Heart right ventricle (tissue), 16 donors: Measurements from ENCODE around the gene SETD3. TPM values are rescaled to one million over a fixed set of nuclear protein-coding genes. Genes with fewer than 3 reads are reported as not detected.

Experiments
- ATAC-seq, 8 donors: fragments of 200-7000 bp; cut with Tn5 transposase; one replicate each; pipeline ENCODE4 v1.9.1; 2020; ENCODE audit warnings: mild to moderate bottlenecking in 8 of 8, moderate library complexity in 8 of 8, moderate number of reproducible peaks in 1 of 8
- DNase-seq, 2 donors: peaks; one replicate each; pipeline ENCODE4 v3.0.0-alpha.2; 2020
- H3K27ac ChIP-seq, 10 donors: fragments of 200-600 bp; sonication (generic) in 2 of 10; one replicate each; pipeline versions ENCODE4 v1.5.0 to v1.8.0; 2020 to 2022; ENCODE audit warnings: mild to moderate bottlenecking in 3 of 10
- H3K27me3 ChIP-seq, 7 donors: fragments of 200-600 bp; one replicate each; pipeline ENCODE4 v1.8.0; 2021 to 2022; ENCODE audit warnings: mild to moderate bottlenecking in 2 of 7
- H3K36me3 ChIP-seq, 9 donors: fragments of 200-600 bp; sonication (generic) in 1 of 9; one replicate each; pipeline versions ENCODE4 v1.5.0 to v1.8.0; 2020 to 2022; ENCODE audit warnings: mild to moderate bottlenecking in 2 of 9
- H3K4me1 ChIP-seq, 9 donors: fragments of 200-600 bp; sonication (generic) in 1 of 9; one replicate each; pipeline versions ENCODE4 v1.5.0 to v1.8.0; 2020 to 2022; ENCODE audit warnings: mild to moderate bottlenecking in 4 of 9
- H3K4me3 ChIP-seq, 10 donors: fragments of 200-600 bp; sonication (generic) in 2 of 10; one replicate each; pipeline versions ENCODE4 v1.5.0 to v1.8.0; 2020 to 2022; ENCODE audit warnings: mild to moderate bottlenecking in 7 of 10, moderate library complexity in 2 of 10
- H3K9me3 ChIP-seq, 11 donors: fragments of 200-600 bp in 10 of 11; sonication (generic) in 2 of 11; one replicate each; pipeline versions ENCODE4 v1.5.0 to v1.8.0; 2013 to 2022; ENCODE audit warnings: mild to moderate bottlenecking in 2 of 11, control low read depth in 1 of 11, moderate library complexity in 1 of 11
- CTCF ChIP-seq, 9 donors: fragments of 200-600 bp; sonication (generic) in 2 of 9; IDR thresholded peaks; one replicate each; pipeline versions ENCODE4 v1.5.0 to v1.8.0; 2021 to 2022; ENCODE audit warnings: antibody characterized with exemption in 9 of 9, mild to moderate bottlenecking in 5 of 9, moderate library complexity in 1 of 9
- WGBS, 2 donors: extraction: QIAGEN DNeasy Blood & Tissue Kit; methylation state at CpG; one replicate each; pipeline ENCODE4 v1.1.7; 2013; ENCODE audit warnings: inconsistent platforms in 1 of 2; 5-methylcytosine and 5-hydroxymethylcytosine counted together
- intact Hi-C, 10 donors: fragments of 100-400 bp; cut with DNase I; formaldehyde crosslinking; loops; one replicate each; pipeline versions ENCODE4 v1.11.1 to v1.14.2; 2022
- polyA plus RNA-seq, 2 donors: library from polyadenylated mRNA; stranded (reverse); fragments of 200-250 nt; gene quantifications; one replicate each; pipeline ENCODE4 v1.2.3, GENCODE V29; 2013
- total RNA-seq, 10 donors: library from RNA; stranded (reverse); fragmentation: NEBNext Ultra II Directional in 3 of 10; extraction: Animal tissue kit (Norgen Biotek cat#: 25700) in 3 of 10; gene quantifications; one replicate each; pipeline versions ENCODE4 v1.2.1 to v1.2.4, GENCODE V29; 2021 to 2023
- donor health status: Arrhythmogenic right ventricular cardiomyopathy.
- donor health status: ischemic (EF 13 %, LVEDD 7.1; RV severe dilation, severe dysfunction).
- donor health status: healthy with polysubstance abuse.
- donor health status: DM: no; HTN: yes; CAD: no.
- donor health status: DM: no; HTN: no; CAD: no.
- donor health status: ischemic (EF 25% LVEDD 6.9; RV normal size, moderate dysfunction).
- donor health status: ischemic (EF 25% LVEDD 5.7; RV mildly dilated, moderate dysfunction).
- donor health status: healthy.
- donor health status: DM: yes; HTN: yes; CAD: no.
- donor health status: Ischemic cardiomyopathy.
- donor health status: ischemic (EF 35%, LVEDD 5.7; RV mildly dilated, moderate dysfunction).
- donor health status: nonischemic (EF 11% LVEDD 7.7; RV severe dilation, severe dysfunction).
- donor health status: DM: yes; HTN: yes; CAD: no.
- donor health status: PGD.
- donor health status: ischemic (EF 29% LVEDD 5.4; RV normal size, mild dysfunction).
- donor health status: nonischemic (EF 23%, LVEDD 6.1; RV moderate dilation, normal function).

The SETD3 gene
- total and polyA plus RNA-seq, 12 donors: 35.0 to 129 (median 106) TPM

- intact Hi-C loops: no loop called here
- Histone ChIP-seq H3K27ac (no peak overlapping the region), H3K27me3 (no peaks in the 10 kb centered on the region), H3K4me1 (peaks cover 0 to 77% (median 51%) of the 10 kb centered on the region in 9 donors), H3K9me3 (no peaks in the 10 kb centered on the region), H3K36me3 (no peaks in the 10 kb centered on the region), H3K4me3 (peak overlapping the region in 2 of 10 donors; percentile 92 to 94)
- ATAC-seq (no peak), DNase-seq (no peak)
- 51 to 60% methylated on average over 4 of the region's 4 CpGs for WGBS, 2 donors
- TF ChIP-seq CTCF (IDR thresholded peaks at IDR 0.05): no peak
These were observed 2.5 kb downstream of the SETD3 start for GRCh38 chr14:99478128-99478527.

- ATAC-seq (no peak), DNase-seq (no peak)
- Histone ChIP-seq H3K4me3 (no peak overlapping the region), H3K27ac (no peak overlapping the region), H3K4me1 (peaks cover 0 to 77% (median 49%) of the 10 kb centered on the region in 9 donors), H3K36me3 (no peaks in the 10 kb centered on the region), H3K27me3 (no peaks in the 10 kb centered on the region), H3K9me3 (no peaks in the 10 kb centered on the region)
- TF ChIP-seq CTCF (IDR thresholded peaks at IDR 0.05): no peak
- intact Hi-C loops: no loop called here
- WGBS, 2 donors: 32 to 59% methylated on average over 1 of the region's 1 CpG
These were observed 3.8 kb downstream of the SETD3 start for GRCh38 chr14:99476864-99477263.

GRCh38 chr14:99475660-99476059 is 5.0 kb downstream of the SETD3 start:
- Histone ChIP-seq H3K4me1 (peaks cover 0 to 79% (median 49%) of the 10 kb centered on the region in 9 donors), H3K27ac (no peak overlapping the region)
- 82 to 87% methylated on average over 2 of the region's 2 CpGs for WGBS, 2 donors

GRCh38 chr14:99475179-99475578 is 5.5 kb downstream of the SETD3 start:
- intact Hi-C loops: no loop called here
- Histone ChIP-seq H3K4me3 (no peak overlapping the region), H3K36me3 (no peaks in the 10 kb centered on the region), H3K27ac (no peak overlapping the region), H3K4me1 (peaks cover 0 to 83% (median 51%) of the 10 kb centered on the region in 9 donors), H3K9me3 (no peaks in the 10 kb centered on the region), H3K27me3 (no peaks in the 10 kb centered on the region)
- peak in 1 of 2 donors; percentile 16 for DNase-seq
- 30 to 56% methylated on average over 9 of the region's 9 CpGs for WGBS, 2 donors
- TF ChIP-seq CTCF (IDR thresholded peaks at IDR 0.05): peak in 1 of 9 donors; percentile 3
- ATAC-seq: peak in 3 of 8 donors; percentile 24 to 42 (median 31)

More at GRCh38 chr14:99475660-99476059, 5.0 kb downstream of the SETD3 start:
- DNase-seq: no peak
- Histone ChIP-seq H3K9me3 (no peaks in the 10 kb centered on the region), H3K36me3 (no peaks in the 10 kb centered on the region), H3K4me3 (no peak overlapping the region), H3K27me3 (no peaks in the 10 kb centered on the region)
- ATAC-seq: no peak
- intact Hi-C loops: no loop called here
- no peak for TF ChIP-seq CTCF (IDR thresholded peaks at IDR 0.05)
